NCI-H69 (cell line): Measurements from ENCODE around the gene ACVRL1.
A peak's percentile ranks its signal among the peaks of the same experiment; 100 is the strongest.

Source experiments
- DNase-seq: peaks from one replicate; lab custom pipeline; 2025; lab: John Stamatoyannopoulos, UW

ACVRL1 gene

DNA sequence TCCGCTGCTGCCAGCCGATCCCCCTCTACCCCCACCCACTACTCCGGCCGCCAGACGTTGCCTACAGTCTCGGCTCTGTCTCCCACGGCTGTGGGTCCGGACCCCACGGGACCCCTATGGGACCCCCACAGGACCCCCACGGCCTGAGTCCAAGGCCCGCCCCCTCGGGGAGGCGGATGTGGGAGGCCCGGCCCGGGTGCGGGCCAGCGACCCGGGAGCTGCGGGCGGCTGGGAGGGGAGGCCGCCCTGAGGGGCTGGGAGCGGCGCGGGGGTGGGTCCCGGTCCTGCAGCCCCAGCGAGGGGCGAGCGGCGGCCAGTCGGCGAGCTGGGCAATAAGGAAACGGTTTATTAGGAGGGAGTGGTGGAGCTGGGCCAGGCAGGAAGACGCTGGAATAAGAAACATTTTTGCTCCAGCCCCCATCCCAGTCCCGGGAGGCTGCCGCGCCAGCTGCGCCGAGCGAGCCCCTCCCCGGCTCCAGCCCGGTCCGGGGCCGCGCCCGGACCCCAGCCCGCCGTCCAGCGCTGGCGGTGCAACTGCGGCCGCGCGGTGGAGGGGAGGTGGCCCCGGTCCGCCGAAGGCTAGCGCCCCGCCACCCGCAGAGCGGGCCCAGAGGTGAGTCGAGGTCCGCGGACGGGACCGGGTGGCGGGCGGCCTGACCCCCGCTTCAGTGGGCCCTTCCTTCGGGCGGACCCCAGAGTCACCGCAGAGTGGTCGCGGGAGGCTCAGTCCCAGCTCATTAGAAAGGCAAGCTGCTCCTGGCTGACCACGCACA lies at the start of gene ACVRL1:
TSS of gene ACVRL1 (plus strand) at position 422 of the 773 bp plus-strand sequence. CDS start 4,971 bp downstream, outside the sequence.
- no peak for DNase-seq

- DNase-seq: no peak
These were observed 46.3 kb upstream of the ACVRL1 start for GRCh38 chr12:51860986-51861385.

DNA sequence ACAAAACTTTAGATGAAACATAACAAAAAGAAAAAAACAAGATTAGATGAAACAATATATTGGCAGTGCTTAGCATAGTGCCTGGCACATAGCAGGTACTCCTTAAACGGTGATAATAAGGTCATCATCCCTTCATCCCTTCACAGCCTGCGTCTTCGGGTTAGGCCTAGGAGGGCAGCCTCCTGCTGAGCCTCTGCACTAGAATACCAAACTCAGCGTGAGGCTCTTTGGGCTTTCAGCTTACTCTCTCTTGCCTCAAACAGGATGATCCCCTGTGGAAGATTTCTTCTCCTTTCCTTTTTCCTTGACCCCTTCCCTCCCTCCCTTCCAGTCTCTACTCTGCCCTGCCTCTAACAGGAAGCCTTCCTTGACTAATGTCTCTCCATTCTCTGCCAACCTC lies 44.4 kb upstream of the ACVRL1 start:
- DNase-seq: no peak

DNA sequence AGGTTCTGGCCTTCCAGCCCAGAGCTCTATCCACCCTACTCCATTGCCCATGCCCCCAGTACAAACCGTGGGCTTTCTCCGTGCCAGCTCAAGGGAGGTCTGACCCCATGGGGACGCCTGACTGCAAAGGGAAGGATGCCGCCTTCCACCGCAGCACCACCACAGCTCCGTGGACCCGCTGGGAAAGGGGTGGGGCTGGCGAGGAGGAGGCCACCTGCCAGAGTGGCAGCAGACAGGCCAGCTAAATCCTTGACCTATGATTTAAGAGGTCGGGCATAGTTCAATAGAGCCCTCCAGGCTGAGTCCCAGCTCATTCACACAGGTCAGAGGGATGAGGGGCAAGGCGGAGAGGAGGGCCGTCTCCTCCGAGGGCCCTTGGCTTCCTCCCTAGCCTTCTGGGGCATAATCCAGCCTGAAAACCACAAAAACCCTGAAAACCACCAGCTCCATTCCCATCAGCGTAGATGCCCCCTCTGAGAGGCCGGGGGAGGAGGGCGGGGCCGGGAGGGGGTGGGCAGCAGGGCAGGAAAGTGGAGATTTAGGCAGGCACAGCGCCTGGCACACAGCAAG lies 43.9 kb upstream of the ACVRL1 start:
- DNase-seq: no peak

DNA sequence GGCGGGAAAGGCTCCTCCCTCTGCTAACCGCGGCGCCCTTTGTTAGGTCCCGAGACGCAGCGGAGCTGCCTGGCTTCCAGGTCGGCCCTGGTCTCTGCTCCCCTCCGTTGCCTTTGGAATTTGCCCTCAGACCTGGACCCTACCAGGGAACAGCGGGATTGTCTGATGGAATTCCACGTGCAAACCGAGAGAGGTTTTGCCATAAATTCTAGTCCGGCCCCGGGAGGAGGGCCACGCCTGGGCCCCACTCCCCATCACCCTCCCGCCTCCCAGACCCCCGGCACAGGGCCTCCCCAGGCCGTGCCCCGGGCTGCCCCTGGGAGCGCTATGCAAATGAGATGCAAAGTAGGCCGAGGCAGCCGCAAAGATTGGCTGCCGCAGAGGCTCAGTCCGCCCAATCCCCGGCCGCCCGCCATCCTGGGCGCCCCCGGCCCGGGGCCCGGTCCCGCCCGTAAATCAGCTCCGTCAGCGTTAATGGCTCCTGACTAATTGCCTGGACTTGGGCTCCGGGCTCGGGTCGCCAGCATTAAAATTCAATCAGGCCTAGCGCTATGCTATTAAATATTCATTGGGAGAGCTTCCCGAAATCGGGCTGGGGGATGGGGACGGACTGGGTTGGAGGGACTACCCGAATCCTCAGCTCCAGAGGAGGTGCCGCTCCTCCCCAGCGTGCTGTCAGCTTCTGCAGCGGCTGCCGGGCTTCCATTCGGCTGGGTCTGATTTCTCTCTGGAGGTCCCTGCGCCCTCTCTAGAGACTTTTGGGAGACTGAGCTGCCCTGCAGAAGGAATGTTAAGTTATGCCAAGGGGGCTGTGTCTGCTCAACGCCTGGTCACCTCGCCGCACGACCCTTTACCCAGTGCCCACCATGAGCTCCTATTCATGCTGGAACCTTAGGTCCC lies 43.1 kb upstream of the ACVRL1 start:
- DNase-seq: peak; percentile 90

GRCh38 chr12:51864833-51865670 lies 42.3 kb upstream of the ACVRL1 start:
- peak; percentile 51 for DNase-seq

GRCh38 chr12:51865757-51866270 lies 41.5 kb upstream of the ACVRL1 start:
- DNase-seq: no peak

GRCh38 chr12:51866324-51866723 lies 41.0 kb upstream of the ACVRL1 start:
- DNase-seq: no peak

DNA sequence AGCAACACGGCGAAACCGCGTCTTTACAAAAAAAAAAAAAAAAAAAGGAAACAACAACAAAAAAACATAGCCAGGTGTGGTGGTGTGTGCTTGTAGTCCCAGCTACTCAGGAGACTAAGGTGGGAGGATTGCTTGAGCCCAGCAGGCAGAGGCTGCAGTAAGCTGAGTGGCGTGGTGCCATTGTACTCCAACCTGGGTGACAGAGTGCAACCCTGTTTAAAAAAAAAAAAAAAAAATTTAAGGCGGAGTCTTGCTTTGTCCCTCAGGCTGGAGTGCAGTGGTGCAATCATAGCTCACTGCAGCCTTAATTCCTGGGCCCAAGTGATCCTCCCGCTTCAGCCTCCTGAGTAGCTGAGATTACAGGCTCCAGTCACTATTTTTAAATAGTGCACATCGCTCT lies 40.5 kb upstream of the ACVRL1 start:
- DNase-seq: peak; percentile 61

DNA sequence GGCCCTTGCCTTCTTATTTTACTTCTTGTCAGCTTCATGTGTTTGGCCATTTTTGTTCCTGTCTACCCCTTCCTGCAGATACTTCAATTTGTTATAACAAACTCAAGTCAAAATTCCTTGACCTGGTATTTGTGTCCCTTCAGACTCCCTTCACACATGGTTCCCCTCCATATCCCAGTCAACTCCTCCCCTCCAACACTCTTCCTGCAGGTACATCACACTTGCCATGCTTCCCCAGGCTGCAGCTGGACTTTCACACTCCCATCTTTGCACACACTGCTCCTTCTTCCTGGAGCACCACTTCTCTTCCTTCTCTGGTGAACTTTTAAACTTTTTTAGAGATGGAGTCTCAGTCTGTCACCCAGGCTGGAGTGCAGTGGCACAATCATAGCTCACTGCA lies 39.9 kb upstream of the ACVRL1 start:
- DNase-seq: no peak

DNA sequence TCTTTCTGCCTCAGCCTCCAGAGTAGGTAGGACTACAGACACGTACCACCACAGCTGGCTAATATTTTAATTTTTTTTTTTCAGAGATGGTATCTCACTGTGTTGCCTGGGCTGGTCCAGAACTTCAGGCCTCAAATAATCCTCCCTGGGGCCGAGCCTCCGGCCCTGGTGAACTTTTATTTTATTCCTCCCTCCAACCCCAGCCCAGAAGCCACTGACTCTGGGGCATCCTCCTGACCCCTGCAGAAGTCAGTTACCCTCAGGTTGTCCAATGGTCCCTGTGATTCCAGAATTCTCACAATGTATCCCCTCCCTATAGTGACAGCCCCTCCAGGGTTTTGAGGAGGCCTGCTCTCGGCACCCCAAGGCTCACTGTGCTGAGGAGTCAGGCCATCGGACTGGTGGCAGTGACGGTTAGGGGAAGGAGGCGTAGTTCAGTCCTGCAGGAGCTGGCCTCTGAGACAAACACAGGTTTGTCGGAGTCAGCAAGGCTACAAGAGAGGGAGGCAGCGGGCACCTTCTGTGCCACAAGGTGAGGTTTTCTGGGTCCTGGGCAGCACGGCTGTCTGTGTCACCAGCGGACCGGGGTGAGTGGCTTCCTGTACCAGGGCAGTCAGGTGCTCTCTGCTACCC lies 39.4 kb upstream of the ACVRL1 start:
- DNase-seq: no peak

DNA sequence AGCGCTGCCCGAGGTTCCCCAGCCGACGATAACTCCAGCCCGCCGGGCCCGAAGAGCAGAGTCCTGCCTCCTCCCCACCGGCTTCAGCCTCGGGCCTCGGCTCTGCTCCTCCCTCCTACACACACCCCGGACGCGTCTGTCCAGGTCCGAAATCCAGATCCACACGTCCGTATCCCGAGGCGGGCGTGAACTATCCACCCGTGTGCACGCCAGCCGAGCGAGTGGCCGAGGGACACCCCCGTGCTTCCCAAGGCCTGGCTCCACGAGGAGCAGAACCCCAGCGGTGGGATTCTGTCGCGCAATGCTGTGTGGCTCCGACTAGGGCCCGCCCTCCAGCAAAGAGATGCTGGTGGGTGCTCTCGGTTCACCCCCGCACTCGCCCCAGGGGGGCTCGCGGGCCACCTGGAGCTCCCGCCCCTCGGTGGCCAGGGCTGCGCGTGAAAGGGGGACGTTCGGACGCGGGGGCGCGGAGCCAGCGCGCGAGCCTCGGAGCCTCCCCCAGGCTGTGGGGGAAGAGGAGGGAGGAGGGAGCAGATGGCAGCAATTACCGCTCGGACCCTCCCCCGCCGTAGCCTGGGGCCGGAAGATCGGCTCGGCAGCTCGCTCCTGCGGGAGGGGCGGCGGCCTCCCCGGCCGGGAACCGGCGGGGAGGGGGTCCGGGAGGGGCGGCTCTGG lies 38.3 kb upstream of the ACVRL1 start:
- peak; percentile 91 for DNase-seq

- DNase-seq: peak; percentile 56
These were observed 37.8 kb upstream of the ACVRL1 start for GRCh38 chr12:51869496-51869865.

- no peak for DNase-seq
These were observed 37.4 kb upstream of the ACVRL1 start for GRCh38 chr12:51869931-51870330.

DNA sequence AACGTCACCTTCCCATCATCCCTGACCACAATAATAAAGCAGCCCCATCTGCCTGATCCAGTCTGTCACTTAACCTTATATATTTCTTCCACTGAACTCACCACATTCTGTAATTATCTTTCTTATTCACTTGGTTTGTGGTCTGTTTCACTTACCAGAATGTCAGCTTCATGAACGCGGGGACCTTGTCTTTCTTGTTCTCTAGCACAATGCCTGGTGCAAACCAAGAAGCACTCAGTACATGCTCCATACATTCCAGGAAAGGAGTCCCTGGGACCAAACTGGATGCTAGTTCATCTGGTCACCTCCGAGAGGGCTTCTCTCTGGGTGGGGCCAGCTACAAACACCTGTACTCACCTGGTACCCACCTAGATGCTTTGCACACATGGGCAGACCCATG lies 36.8 kb upstream of the ACVRL1 start:
- DNase-seq: no peak

GRCh38 chr12:51871126-51871525 lies 36.2 kb upstream of the ACVRL1 start:
- peak; percentile 68 for DNase-seq

GRCh38 chr12:51871918-51872688 lies 35.2 kb upstream of the ACVRL1 start:
- DNase-seq: peak; percentile 53

DNA sequence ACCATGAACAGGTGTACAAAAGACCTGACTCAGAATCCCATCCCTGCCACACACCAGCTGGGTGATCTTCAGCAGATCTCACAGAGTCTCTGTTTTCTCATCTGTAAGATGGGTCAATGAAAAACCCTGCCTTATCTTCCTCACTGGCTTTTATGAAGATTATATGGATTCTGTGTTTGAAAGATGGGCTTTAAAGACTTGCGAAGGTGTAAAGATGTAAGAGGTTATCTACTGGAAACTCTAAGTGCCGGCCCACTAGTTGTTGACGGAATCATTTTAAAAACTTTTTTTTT lies 34.7 kb upstream of the ACVRL1 start:
- DNase-seq: no peak

DNA sequence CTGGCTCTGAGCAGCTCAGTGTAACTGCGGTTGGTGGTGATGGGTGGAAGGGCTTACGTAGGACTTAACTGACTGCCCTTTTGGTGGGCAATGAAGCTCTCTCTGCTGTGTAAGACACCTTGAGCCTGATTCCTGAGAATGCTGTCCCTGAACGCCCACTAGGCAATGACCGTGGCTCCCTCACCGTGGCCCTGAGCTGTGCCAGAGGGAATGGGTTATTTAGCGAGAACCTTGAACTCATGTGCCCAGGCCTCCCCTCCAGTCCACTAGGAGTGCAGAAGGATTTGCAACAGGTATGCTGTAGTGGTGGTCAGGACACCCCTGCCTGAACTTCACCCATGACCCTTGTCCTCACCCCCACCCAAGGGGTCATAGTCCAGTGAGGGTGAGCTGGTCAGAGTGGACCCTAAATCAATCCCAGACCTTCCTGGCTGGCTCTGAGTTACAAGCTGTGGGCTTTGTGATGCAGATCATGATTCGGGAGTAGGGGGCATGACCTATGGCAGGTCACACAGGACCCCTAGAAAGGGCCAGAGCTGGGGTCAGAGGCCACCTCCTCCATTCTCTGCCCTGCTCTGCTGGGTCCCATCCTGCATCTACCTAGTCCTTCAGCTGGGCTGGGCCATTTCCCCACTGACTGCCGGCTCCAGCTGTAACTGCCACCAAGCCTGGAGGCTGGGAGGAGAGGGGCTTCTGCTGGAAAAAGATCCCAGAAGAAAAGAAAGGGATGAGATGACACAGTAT lies 33.9 kb upstream of the ACVRL1 start:
- DNase-seq: no peak
